Large intestine (tissue), 3 donors: Measurements from ENCODE around the gene STK32B. TPM values are rescaled to one million over a fixed set of nuclear protein-coding genes. Genes with fewer than 3 reads are reported as not detected.
A peak's percentile ranks its signal among the peaks of the same experiment; 100 is the strongest.
"Not testable (repeated sequence)": the region's sequence is repeated elsewhere in the genome, so short reads cannot be mapped to it uniquely, and the experiment has no call there.

Source experiments
- DNase-seq, 2 donors: peaks; one replicate each; pipeline versions ENCODE4 v3.0.0 to v3.0.0-alpha.2; 2013
- H3K27ac ChIP-seq: one replicate; pipeline ENCODE4 v1.5.1; 2013; ENCODE audit warnings: low read length
- H3K27me3 ChIP-seq: 2 replicates; pipeline ENCODE4 v1.6.1; 2013; ENCODE audit warnings: low read length; ENCODE audit not compliant: control insufficient read depth, insufficient read depth
- H3K36me3 ChIP-seq: 2 replicates; pipeline ENCODE4 v1.6.1; 2013; ENCODE audit warnings: low read length; ENCODE audit not compliant: control insufficient read depth, insufficient read depth
- H3K4me1 ChIP-seq: one replicate; pipeline ENCODE4 v1.6.1; 2013; ENCODE audit warnings: low read length; ENCODE audit not compliant: control insufficient read depth, insufficient read depth
- H3K4me3 ChIP-seq: one replicate; pipeline ENCODE4 v1.5.1; 2013; ENCODE audit warnings: low read length
- H3K9me3 ChIP-seq: one replicate; pipeline ENCODE4 v1.6.1; 2013; ENCODE audit warnings: mild to moderate bottlenecking, low read depth, low read length, moderate library complexity; ENCODE audit not compliant: control insufficient read depth
- WGBS: methylation state at CpG from one replicate; pipeline ENCODE4 v1.1.5; 2013; ENCODE audit warnings: low lambda C conversion rate; ENCODE audit not compliant: insufficient coverage; 5-methylcytosine and 5-hydroxymethylcytosine counted together
- polyA plus RNA-seq: library from polyadenylated mRNA; unstranded; fragments of 120-200 nt; gene quantifications from one replicate; pipeline ENCODE4 v1.2.1, GENCODE V29; 2013

STK32B gene
- polyA plus RNA-seq, 1 donor: 1.6 TPM

DNA sequence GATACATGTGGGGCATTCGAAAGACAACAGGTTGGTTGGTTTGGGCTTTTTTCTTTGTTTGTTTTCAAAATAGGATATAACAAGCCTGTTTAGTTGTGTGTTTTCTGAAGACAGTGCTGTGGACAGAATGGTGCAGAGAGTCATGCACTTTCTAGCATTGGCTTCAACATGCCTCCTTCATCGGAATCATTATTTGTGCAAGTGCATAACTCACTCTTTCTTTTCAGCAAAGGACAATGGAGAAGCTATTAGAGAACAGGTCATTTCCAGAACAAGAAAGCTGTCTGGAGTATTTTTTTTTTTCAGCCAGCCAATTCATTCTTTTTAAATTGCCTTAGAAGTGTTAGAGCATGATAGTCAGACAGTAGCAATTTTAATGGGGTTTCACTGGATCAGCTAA lies 225.8 kb downstream of the STK32B start:
- H3K27me3 ChIP-seq: no peaks in the 10 kb centered on the region
- no peak for DNase-seq
- no CpG with 5 or more reads among the region's 2 CpGs for WGBS
- no peaks in the 10 kb centered on the region for H3K9me3 ChIP-seq
- H3K27ac ChIP-seq: no peak overlapping the region
- H3K4me3 ChIP-seq: no peak overlapping the region
- no peaks in the 10 kb centered on the region for H3K36me3 ChIP-seq
- no peaks in the 10 kb centered on the region for H3K4me1 ChIP-seq

DNA sequence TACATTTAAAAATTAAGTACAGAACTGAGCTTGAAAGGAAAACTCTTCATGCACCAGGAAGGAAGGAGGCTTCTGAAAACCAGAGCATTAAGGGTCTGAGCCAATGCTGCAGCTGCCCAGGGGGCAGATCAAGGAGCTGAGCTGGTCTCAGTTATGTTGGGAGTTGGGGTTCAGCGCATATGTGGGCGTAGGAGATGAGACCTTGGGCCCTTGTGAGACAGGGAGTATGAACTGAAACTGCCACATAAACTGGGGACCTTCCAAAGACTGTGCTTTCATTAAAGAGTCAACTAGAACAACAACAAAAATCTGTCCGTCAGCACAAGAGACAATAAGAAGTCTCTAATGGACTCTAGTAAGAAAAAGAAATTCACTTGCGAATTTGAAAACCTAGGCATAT lies 226.9 kb downstream of the STK32B start:
- 92% methylated on average over 2 of the region's 4 CpGs for WGBS

DNA sequence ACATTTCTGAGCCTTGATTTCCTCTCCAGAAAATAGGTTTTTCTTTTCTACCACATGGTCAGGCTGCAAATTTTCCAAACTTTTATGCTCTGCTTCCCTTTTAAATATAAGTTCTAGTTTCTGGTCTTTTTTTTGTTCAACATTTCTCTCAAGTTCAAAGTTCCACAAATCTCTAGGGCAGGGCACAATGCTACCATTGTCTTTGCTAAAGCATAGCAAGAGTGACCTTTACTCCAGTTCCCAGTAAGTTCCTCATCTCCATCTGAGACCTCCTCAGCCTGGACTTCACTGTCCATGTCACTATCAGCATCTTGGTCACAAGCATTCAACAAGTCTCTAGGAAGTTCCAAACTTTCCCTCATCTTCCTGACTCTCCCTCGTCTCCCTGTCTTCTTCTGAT lies 228.8 kb downstream of the STK32B start:
- H3K4me1 ChIP-seq, H3K4me3 ChIP-seq, H3K27me3 ChIP-seq, H3K27ac ChIP-seq, H3K9me3 ChIP-seq, H3K36me3 ChIP-seq: not testable (repeated sequence)
- DNase-seq: peak in 1 of 2 donors; percentile 16
- WGBS: 40% methylated on average over 1 of the region's 1 CpG

More for the DNA sequence above, 226.9 kb downstream of the STK32B start:
- no peak for DNase-seq
- Histone ChIP-seq H3K4me3 (no peak overlapping the region), H3K27me3 (no peaks in the 10 kb centered on the region), H3K36me3 (no peaks in the 10 kb centered on the region), H3K27ac (no peak overlapping the region), H3K4me1 (no peaks in the 10 kb centered on the region), H3K9me3 (no peaks in the 10 kb centered on the region)

DNA sequence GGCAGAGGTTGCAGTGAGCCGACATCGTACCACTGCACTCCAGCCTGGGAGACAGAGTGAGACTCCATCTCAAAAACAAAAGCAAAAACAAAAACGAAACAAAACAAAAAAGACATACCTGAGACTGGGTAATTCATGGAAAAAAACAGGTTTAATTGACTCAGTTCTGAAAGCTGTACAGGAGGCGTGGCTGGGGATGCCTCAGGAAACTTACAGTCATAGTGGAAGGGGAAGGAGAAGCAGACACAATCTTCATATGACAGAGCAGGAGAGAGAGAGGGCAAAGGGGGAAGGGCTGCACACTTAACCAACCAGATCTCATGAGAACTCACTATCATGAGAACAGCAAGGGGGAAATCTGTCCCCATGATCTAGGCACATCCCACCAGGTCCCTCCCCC lies 229.5 kb downstream of the STK32B start:
- H3K4me1 ChIP-seq: no peaks in the 10 kb centered on the region

DNA sequence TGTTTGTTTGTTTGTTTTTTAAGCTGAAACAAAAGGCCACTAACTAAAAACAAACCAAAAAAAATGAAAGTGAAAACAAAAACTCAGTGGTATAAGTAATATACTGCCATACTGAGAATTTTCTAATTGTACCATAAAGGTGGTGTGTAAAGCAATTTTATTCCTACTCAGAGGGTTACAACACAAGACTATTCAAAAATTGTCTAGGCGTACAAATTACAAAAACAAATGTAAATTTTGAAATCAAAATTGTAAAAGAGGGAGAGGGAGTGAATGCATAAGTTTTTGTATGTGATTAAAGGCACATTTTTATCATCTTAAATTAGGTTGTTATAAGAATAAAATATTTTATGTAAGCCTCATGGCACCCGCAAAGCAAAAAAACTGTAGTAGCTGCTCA lies 232.6 kb downstream of the STK32B start:
- WGBS: 100% methylated on average over 2 of the region's 2 CpGs
- no peaks in the 10 kb centered on the region for H3K9me3 ChIP-seq
- no peak for DNase-seq
- H3K4me1 ChIP-seq: no peaks in the 10 kb centered on the region
- H3K4me3 ChIP-seq: no peak overlapping the region
- H3K27me3 ChIP-seq: no peaks in the 10 kb centered on the region
- H3K36me3 ChIP-seq: no peaks in the 10 kb centered on the region
- no peak overlapping the region for H3K27ac ChIP-seq

More for the DNA sequence above, 229.5 kb downstream of the STK32B start:
- Histone ChIP-seq H3K9me3 (no peaks in the 10 kb centered on the region), H3K27me3 (no peaks in the 10 kb centered on the region), H3K4me3 (no peak overlapping the region), H3K36me3 (no peaks in the 10 kb centered on the region), H3K27ac (no peak overlapping the region)
- WGBS: 81% methylated on average over 2 of the region's 4 CpGs
- DNase-seq: no peak

DNA sequence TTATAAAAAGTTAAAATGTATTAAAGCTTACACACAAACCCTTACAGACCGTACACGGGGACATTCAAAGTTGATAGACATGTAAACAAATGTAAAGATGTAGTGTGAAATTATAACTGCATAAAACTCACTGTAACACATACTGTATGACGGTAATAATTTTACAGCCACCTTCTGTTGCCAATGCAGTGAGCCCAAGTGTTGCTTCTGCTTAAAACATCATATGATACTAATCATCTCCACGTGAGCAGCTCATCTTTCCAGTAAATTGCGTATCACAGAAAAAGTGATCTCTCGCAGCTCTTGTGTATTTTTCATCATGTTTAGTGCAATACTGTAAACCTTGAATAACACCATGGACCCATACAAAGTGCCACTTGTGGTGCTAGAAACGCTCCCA lies 233.2 kb downstream of the STK32B start:
- H3K9me3 ChIP-seq: no peaks in the 10 kb centered on the region
- no peak for DNase-seq
- H3K4me1 ChIP-seq: no peaks in the 10 kb centered on the region
- H3K27ac ChIP-seq: no peak overlapping the region
- no peak overlapping the region for H3K4me3 ChIP-seq
- H3K36me3 ChIP-seq: no peaks in the 10 kb centered on the region
- WGBS: no CpG with 5 or more reads among the region's 7 CpGs
- H3K27me3 ChIP-seq: no peaks in the 10 kb centered on the region

DNA sequence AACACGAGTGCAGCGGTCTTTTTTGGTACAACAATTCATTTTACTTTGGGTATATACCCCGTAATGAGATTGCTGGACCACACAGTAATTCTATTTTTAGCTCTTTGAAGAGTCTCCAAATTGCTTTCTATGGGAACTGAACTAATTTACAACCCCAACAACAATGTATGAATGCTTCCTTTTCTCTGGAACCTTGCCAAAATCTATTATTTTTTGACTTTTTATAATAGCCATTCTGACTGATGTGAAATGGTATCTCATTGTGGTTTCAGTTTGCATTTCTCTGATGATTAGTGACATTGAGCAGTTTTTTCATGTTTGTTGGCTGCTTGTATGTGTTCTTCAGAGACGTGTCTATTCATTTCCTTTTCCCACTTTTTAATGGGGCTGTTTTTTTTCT lies 240.8 kb downstream of the STK32B start:
- Histone ChIP-seq H3K4me3 (no peak overlapping the region), H3K9me3 (no peaks in the 10 kb centered on the region), H3K4me1 (no peaks in the 10 kb centered on the region), H3K36me3 (no peaks in the 10 kb centered on the region), H3K27me3 (no peaks in the 10 kb centered on the region), H3K27ac (no peak overlapping the region)
- DNase-seq: no peak
- WGBS: no CpG with 5 or more reads among the region's 4 CpGs

DNA sequence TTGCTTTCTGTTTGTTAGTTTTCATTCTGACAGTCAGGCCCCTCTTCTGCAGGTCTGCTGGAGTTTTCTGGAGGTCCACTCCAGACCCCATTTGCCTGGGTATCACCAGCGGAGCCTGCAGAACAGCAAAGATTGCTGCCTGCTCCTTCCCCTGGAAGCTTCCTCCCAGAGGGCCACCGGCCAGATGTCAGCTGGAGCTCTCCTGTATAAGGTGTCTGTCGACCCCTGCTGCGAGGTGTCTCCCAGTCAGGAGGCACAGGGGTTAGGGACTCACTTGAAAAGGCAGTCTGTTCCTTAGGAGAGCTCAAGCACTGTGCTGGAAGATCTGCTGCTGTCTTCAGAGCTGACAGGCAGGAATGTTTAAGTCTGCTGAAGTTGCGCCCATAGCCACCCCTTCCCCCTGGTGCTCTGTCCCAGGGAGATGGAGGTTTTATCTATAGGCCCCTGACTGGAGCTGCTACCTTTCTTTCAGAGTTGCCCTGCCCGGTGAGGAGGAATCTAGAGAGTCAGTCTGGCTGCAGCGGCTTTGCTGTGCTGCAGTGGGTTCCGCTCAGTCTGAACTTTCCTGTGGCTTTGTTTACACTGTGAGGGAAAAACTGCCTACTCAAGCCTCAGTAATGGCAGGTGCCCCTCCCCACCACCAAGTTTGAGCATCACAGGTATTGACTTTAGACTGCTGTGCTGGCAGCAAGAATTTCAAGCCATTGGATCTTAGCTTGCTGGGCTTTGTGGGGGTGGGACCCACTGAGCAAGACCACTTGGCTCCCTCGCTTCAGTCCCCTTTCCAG lies 246.9 kb downstream of the STK32B start:
- DNase-seq, H3K4me1 ChIP-seq, H3K4me3 ChIP-seq, H3K27me3 ChIP-seq, H3K9me3 ChIP-seq, H3K27ac ChIP-seq, H3K36me3 ChIP-seq: not testable (repeated sequence)
- WGBS: no CpG with 5 or more reads among the region's 9 CpGs

DNA sequence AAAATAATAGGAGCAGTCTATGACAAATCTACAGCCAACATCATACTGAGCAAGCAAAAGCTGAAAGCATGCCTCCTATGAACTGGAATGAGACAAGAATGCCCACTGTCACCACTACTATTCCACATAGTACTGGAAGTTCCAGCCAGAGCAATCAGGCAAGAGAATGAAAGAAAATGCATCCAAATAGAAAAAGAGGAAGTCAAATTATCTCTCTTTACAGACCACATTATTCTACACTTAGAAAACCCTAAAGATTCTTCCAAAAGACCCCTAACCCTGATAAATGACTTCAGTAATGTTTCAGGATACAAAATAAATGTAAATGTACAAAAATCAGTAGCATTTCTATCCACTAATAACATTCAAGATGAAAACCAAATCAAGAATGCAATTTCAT lies 249.0 kb downstream of the STK32B start:
- Histone ChIP-seq H3K36me3 (no peaks in the 10 kb centered on the region), H3K4me3 (no peak overlapping the region), H3K27ac (no peak overlapping the region), H3K27me3 (no peaks in the 10 kb centered on the region), H3K9me3 (no peaks in the 10 kb centered on the region), H3K4me1 (no peaks in the 10 kb centered on the region)
- no peak for DNase-seq

DNA sequence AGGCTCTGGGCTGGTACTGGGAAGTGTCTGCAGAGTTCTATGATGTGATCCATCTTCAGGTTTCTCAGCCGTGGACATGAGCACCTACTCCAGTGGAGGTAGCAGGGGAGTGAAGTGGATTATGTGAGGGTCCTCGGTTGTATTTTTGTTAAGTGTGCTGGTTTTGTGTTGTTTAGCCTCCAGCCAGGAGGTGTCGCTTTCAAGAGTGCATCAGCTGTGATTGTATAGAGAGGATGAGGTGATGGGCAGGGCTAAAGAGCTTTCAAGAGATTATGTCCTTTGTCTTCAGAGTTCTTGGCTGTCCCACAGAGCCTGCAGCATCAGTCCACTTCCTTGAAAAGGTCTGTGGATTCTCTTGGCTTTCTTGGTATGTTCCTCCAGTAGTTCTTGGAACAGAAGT lies 256.6 kb downstream of the STK32B start:
- no CpG with 5 or more reads among the region's 3 CpGs for whole genome bisulfite sequencing

DNA sequence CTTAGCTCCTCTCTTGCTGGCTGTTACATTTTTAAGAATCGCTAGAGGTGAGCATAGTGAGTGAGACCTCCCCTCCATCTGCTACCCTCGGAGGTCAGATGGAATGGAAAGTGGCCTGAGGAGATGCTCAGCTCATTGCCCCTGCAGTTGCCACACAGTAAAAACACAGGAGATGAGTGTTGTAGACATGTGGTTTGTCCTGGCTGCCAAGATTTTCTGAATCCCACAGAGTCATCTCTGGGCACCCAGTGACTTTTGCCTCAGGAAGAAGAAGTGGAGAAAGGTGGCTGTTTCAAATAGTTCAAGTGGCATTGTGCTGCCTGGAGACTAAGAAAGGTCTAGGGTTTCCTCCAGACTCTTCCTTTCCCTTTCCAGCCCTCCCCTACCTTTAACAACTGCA lies 271.0 kb downstream of the STK32B start:
- H3K27me3 ChIP-seq: no peaks in the 10 kb centered on the region
- no peaks in the 10 kb centered on the region for H3K36me3 ChIP-seq
- H3K4me1 ChIP-seq: no peaks in the 10 kb centered on the region

More for the DNA sequence above, 256.6 kb downstream of the STK32B start:
- H3K9me3 ChIP-seq: no peaks in the 10 kb centered on the region
- H3K27me3 ChIP-seq: no peaks in the 10 kb centered on the region
- no peak overlapping the region for H3K27ac ChIP-seq
- no peak for DNase-seq
- no peaks in the 10 kb centered on the region for H3K4me1 ChIP-seq
- no peak overlapping the region for H3K4me3 ChIP-seq
- H3K36me3 ChIP-seq: no peaks in the 10 kb centered on the region

More for the DNA sequence above, 271.0 kb downstream of the STK32B start:
- no peak overlapping the region for H3K4me3 ChIP-seq
- no peaks in the 10 kb centered on the region for H3K9me3 ChIP-seq
- no peak for DNase-seq
- no peak overlapping the region for H3K27ac ChIP-seq
- WGBS: no CpG with 5 or more reads among the region's 2 CpGs
